ENCODE results near the gene RNF187. TPM values are rescaled to one million over a fixed set of nuclear protein-coding genes. Genes with fewer than 3 reads are reported as not detected.

RNF187 gene
- total RNA-seq, 1 experiment from 2014 or later = 63.4 TPM

GRCh38 chr1:228510803-228511413, 23.7 kb downstream of the RNF187 start:
- Histone ChIP-seq H3K4me2 (ENCODE audit: insufficient read depth, insufficient read length, low read length) (no peak overlapping the region), H3K4me1 (ENCODE audit: insufficient read depth, low read length) (no peaks in the 10 kb centered on the region), H3K23me2 (ENCODE audit: insufficient read length, low read depth, low read length, poor library complexity, severe bottlenecking) (no peaks in the 10 kb centered on the region), H4K20me1 (ENCODE audit: control insufficient read depth, insufficient read depth, insufficient read length) (no peaks in the 10 kb centered on the region), H3K79me2 (ENCODE audit: insufficient read depth, low read length) (no peaks in the 10 kb centered on the region), H3K18ac (ENCODE audit: insufficient read length, low read depth, low read length) (no peak overlapping the region), H3T11ph (ENCODE audit: low read length) (no peak overlapping the region), H3K9me3 (ENCODE audit: control insufficient read depth, low read depth, low read length) (no peaks in the 10 kb centered on the region), H2BK20ac (ENCODE audit: low read depth, low read length, poor library complexity, severe bottlenecking) (no peak overlapping the region), H2AK5ac (ENCODE audit: insufficient read length, low read length) (no peak overlapping the region), H3K56ac (ENCODE audit: insufficient read length, low read depth, low read length) (no peak overlapping the region), H2BK12ac (ENCODE audit: insufficient read length, low read depth, low read length) (no peak overlapping the region), H4K8ac (replicated peaks; ENCODE audit: insufficient read length, low read depth, low read length) (no peak overlapping the region), H2AFZ (ENCODE audit: low read length) (no peak overlapping the region), H4K91ac (ENCODE audit: insufficient read length, low read depth, low read length) (no peak overlapping the region), H3K27me3 (ENCODE audit: insufficient read depth, low read length) (peaks cover 12% of the 10 kb centered on the region), H3K27ac (ENCODE audit: insufficient read length, low read depth, low read length) (no peak overlapping the region), H3K14ac (ENCODE audit: insufficient read depth, low read length) (no peak overlapping the region), H2BK5ac (ENCODE audit: insufficient read length, low read length) (no peak overlapping the region), H3K79me1 (ENCODE audit: insufficient read depth, low read depth, low read length, poor library complexity, severe bottlenecking) (no peaks in the 10 kb centered on the region), H3K4ac (ENCODE audit: low read depth, low read length) (no peak overlapping the region), H3K9ac (ENCODE audit: extremely low read depth, insufficient read length, low read length) (no peak overlapping the region), H2BK120ac (ENCODE audit: low read depth, low read length, poor library complexity, severe bottlenecking) (no peak overlapping the region), H3K23ac (ENCODE audit: insufficient read length, low read depth, low read length) (no peak overlapping the region), H4K5ac (ENCODE audit: insufficient read length, low read depth, low read length) (no peak overlapping the region), H2BK15ac (ENCODE audit: low read depth, low read length) (no peak overlapping the region)
- Mint-ChIP-seq H3K9me3 (peaks cover 7 to 15% of the 10 kb centered on the region in 2 experiments; a peak in 4 of 5 replicates), H3K27ac (no peak overlapping the region), H3K36me3 (ENCODE audit: insufficient read depth in 1 of 3, low read depth in 3 of 3) (no peaks in the 10 kb centered on the region), H3K4me1 (no peaks in the 10 kb centered on the region), H3K27me3 (ENCODE audit: low read depth) (peaks cover 93% of the 10 kb centered on the region), H3K4me3 (no peak overlapping the region)
- no CpG with 5 or more reads among the region's 3 CpGs for WGBS (ENCODE audit: extremely low coverage, insufficient read length, low lambda C conversion rate)
- no peak for DNase-seq
- no peak for TF ChIP-seq CTCF (conservative IDR thresholded peaks at IDR 0.05)

Data from H9 (cell line).